ENCODE data around the gene AFTPH. TPM values are rescaled to one million over a fixed set of nuclear protein-coding genes. Genes with fewer than 3 reads are reported as not detected.

Gene AFTPH
- total RNA-seq, 2 donors from 2014 or later = 32.0 to 52.9 TPM

DNA sequence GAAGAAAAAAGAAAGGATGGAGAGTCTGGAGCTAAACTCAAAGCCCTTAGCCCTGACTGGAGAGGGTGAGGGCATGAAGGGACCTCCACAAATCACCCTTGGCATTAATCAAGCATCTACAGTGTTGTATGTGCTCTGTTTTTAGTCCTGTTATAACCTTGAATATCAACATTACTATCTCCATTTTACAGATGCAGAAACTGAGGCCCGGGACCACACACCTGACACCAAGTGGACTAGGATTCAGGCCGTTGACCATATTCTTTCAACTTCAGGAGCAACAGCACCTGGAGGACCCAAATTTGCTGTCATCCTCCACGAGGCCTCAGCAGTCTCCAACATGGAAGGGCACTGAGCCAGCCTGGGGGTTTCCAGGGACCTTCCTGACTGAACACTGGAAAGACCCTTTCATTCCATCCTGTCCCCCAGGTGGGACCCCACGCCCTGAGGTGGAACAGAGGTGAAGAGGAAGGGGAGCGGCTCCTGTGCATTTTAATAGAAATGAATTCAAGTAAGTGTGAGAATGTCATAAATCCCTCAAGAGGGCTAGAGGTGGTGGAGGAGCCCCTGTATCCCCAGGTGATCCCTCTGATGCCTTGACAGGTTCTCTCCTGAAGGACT is 88.6 kb downstream of the AFTPH start:
- no peaks in the 10 kb centered on the region for H3K27me3 ChIP-seq
- H3K27ac ChIP-seq = no peak overlapping the region
- DNase-seq (peak in 1 of 4 donors; percentile 8), ATAC-seq (no peak)
- H3K4me1 ChIP-seq = peaks cover 23% of the 10 kb centered on the region
- H3K36me3 ChIP-seq (replicated peaks in 1 of 2; ENCODE audit: insufficient read depth in 1 of 2, low read depth in 2 of 2) = no peaks in the 10 kb centered on the region
- WGBS, 2 donors = 68 to 79% methylated on average over 5 of the region's 5 CpGs
- H3K9me3 ChIP-seq = no peaks in the 10 kb centered on the region
- intact Hi-C loops (cut with DNase I) = no loop called here
- no peak overlapping the region for H3K4me3 ChIP-seq
- no peak for TF ChIP-seq POLR2A (IDR thresholded peaks at IDR 0.05)
- TF ChIP-seq, protein P1, sequence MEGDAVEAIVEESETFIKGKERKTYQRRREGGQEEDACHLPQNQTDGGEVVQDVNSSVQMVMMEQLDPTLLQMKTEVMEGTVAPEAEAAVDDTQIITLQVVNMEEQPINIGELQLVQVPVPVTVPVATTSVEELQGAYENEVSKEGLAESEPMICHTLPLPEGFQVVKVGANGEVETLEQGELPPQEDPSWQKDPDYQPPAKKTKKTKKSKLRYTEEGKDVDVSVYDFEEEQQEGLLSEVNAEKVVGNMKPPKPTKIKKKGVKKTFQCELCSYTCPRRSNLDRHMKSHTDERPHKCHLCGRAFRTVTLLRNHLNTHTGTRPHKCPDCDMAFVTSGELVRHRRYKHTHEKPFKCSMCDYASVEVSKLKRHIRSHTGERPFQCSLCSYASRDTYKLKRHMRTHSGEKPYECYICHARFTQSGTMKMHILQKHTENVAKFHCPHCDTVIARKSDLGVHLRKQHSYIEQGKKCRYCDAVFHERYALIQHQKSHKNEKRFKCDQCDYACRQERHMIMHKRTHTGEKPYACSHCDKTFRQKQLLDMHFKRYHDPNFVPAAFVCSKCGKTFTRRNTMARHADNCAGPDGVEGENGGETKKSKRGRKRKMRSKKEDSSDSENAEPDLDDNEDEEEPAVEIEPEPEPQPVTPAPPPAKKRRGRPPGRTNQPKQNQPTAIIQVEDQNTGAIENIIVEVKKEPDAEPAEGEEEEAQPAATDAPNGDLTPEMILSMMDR (IDR thresholded peaks at IDR 0.05) = no peak

DNA sequence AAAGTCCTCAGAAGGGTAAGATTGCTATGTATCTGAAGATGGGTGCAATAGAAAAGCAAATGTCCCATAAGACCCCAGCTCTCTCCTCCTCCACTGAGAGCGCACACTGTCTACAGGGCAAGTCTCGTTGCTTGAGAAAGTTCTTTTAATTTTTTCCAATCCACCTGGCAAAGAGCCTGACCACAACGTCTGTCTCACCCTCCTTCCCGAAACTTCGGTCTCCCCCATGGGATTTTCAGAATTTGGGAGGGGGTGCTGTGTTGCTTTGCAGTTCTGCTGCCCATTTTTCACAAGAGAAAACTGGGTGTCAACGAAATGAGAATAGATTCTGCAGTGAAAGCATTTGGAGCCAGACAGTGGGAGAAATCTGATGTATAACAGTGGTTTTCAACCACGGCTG is 89.1 kb downstream of the AFTPH start:
- H3K4me3 ChIP-seq = no peak overlapping the region
- intact Hi-C loops (cut with DNase I) = no loop called here
- ATAC-seq (no peak), DNase-seq (peak in 1 of 4 donors; percentile 3)
- no peak for TF ChIP-seq POLR2A (IDR thresholded peaks at IDR 0.05)
- TF ChIP-seq, protein P1 (IDR thresholded peaks at IDR 0.05) = no peak
- 66 to 72% methylated on average over 7 of the region's 7 CpGs for WGBS, 2 donors
- H3K36me3 ChIP-seq (replicated peaks in 1 of 2; ENCODE audit: insufficient read depth in 1 of 2, low read depth in 2 of 2) = no peaks in the 10 kb centered on the region
- no peaks in the 10 kb centered on the region for H3K27me3 ChIP-seq
- peaks cover 17% of the 10 kb centered on the region for H3K4me1 ChIP-seq
- no peaks in the 10 kb centered on the region for H3K9me3 ChIP-seq
- H3K27ac ChIP-seq = no peak overlapping the region

DNA sequence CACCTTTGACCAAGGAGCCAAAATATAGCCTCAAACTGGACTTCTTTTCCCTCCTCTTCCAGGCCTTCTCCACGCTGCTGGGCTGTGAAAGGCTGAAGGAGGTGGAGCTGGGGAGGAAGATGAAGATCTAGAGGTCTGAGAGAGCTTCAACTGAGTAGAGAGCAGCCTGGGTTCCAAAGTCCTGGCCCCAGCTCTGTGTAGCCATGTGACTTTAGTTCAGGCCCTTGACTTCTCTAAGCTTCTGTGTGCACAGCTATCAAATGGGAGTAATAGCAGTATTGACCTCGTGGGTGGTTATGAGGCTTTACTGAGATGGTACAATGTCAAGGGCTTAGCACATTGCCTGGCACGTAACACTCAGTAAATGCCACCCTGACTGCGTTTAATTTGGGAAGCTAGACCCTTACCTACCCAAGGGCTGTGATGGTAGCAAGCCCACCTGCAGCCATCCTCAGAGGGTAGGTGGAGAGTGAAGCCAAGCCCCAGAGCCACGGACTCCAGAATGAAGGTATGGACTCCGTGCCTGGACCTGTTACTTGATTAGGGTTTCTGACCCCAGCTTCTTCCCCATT is 91.2 kb downstream of the AFTPH start:
- 82 to 93% methylated on average over 6 of the region's 6 CpGs for WGBS, 2 donors
- Histone ChIP-seq H3K27ac (no peak overlapping the region), H3K27me3 (no peaks in the 10 kb centered on the region), H3K9me3 (no peaks in the 10 kb centered on the region), H3K36me3 (replicated peaks in 1 of 2; ENCODE audit: insufficient read depth in 1 of 2, low read depth in 2 of 2) (no peaks in the 10 kb centered on the region), H3K4me3 (no peak overlapping the region), H3K4me1 (peaks cover 6% of the 10 kb centered on the region)
- TF ChIP-seq POLR2A (IDR thresholded peaks at IDR 0.05) = no peak
- TF ChIP-seq, protein P1 (IDR thresholded peaks at IDR 0.05) = no peak
- ATAC-seq (no peak), DNase-seq (peak in 1 of 4 donors; percentile 0)
- intact Hi-C loops (cut with DNase I) = no loop called here

DNA sequence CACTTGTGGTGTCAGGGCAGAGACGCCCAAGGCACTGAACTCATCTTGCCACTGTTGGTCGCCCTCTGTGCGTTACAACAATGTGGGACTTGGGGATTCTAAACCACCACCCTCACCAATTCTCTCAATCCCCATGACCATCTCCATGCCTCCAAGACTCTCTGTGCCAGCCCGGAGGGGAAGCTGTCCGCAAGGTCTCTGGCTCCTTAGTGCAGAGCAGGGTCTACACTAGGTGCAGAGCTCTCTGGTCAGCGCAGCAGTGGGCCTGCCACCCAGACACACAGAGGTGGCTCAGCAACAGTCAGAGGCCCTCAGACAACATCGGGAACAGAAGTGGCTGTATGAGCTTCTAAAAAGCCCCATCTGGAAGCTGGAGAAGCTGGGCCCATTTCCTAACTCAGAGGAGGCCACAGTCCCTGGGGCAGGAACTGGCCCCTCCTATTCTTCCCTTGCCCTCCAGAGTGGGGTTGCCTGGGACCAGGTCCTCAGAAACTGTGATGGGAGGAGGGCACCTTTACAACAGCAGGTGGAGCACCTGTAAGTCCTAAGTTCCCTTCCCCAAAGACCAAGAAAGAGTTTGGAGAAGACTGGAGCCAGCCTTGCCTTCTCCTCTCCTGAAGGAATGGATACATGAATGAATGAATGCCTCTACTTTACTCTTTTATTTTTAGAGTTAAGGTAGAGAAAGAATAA is 91.9 kb downstream of the AFTPH start:
- Histone ChIP-seq H3K36me3 (replicated peaks in 1 of 2; ENCODE audit: insufficient read depth in 1 of 2, low read depth in 2 of 2) (no peaks in the 10 kb centered on the region), H3K27ac (no peak overlapping the region), H3K4me3 (no peak overlapping the region), H3K4me1 (peaks cover 6% of the 10 kb centered on the region), H3K27me3 (no peaks in the 10 kb centered on the region), H3K9me3 (no peaks in the 10 kb centered on the region)
- intact Hi-C loops (cut with DNase I) = no loop called here
- DNase-seq (no peak), ATAC-seq (no peak)
- WGBS, 2 donors = 95 to 96% methylated on average over 7 of the region's 7 CpGs
- TF ChIP-seq POLR2A (IDR thresholded peaks at IDR 0.05) = no peak
- TF ChIP-seq, protein P1 (IDR thresholded peaks at IDR 0.05) = no peak

All from body of pancreas (tissue), 4 donors.